ENCODE measurements around the gene BRSK1.

- TF ChIP-seq SUZ12 (IDR thresholded peaks at IDR 0.05; ENCODE audit: extremely low read depth, insufficient read depth, insufficient read length), result no peak
- TF ChIP-seq ZNF274 (IDR thresholded peaks at IDR 0.05; ENCODE audit: low read depth, low read length), result no peak
- TF ChIP-seq YY1 (IDR thresholded peaks at IDR 0.05; ENCODE audit: insufficient read depth, insufficient read length), result no peak
Observed at GRCh38 chr19:55355213-55355821, 71.5 kb downstream of the BRSK1 start.
